SK-N-DZ (cell line): ENCODE results near the gene NAB2.
"Not testable (repeated sequence)": the region's sequence is repeated elsewhere in the genome, so short reads cannot be mapped to it uniquely, and the experiment has no call there.

ENCODE experiments used
- DNase-seq: peaks from one replicate; pipeline ENCODE4 v3.0.0-alpha.2; 2015; ENCODE audit warnings: low spot score

Gene NAB2

GRCh38 chr12:57069523-57069922, 19.4 kb upstream of the NAB2 start:
- peak; percentile 75 for DNase-seq

GRCh38 chr12:57072661-57073060, 16.3 kb upstream of the NAB2 start:
- DNase-seq = no peak

- DNase-seq = not testable (repeated sequence)
Measured at GRCh38 chr12:57073566-57074450, 15.1 kb upstream of the NAB2 start.

- DNase-seq = peak; percentile 100
Measured at GRCh38 chr12:57078519-57079404, 10.2 kb upstream of the NAB2 start, which contains the start of gene NEMP1. TSS of gene NEMP1 (minus strand) at chr12:57078791. CDS start at chr12:57078745, 46 bp downstream.

- DNase-seq = no peak
Measured at GRCh38 chr12:57079821-57080220, 9.1 kb upstream of the NAB2 start.

GRCh38 chr12:57080855-57081254, 8.1 kb upstream of the NAB2 start:
- DNase-seq = no peak

GRCh38 chr12:57085999-57086492, 2.9 kb upstream of the NAB2 start:
- peak; percentile 62 for DNase-seq

- DNase-seq = peak; percentile 71
Measured at GRCh38 chr12:57086493-57087009, 2.4 kb upstream of the NAB2 start.

- peak; percentile 65 for DNase-seq
Measured at GRCh38 chr12:57087010-57087690, 1.8 kb upstream of the NAB2 start.

GRCh38 chr12:57087691-57088353, 1.1 kb upstream of the NAB2 start:
- peak; percentile 89 for DNase-seq

- peak; percentile 68 for DNase-seq
Measured at GRCh38 chr12:57089271-57090245, 644 bp downstream of the NAB2 start.

- DNase-seq = no peak
Measured at GRCh38 chr12:57090490-57090889, 1.6 kb downstream of the NAB2 start.

GRCh38 chr12:57090924-57091637, 2.2 kb downstream of the NAB2 start:
- no peak for DNase-seq

GRCh38 chr12:57091638-57092528, 3.0 kb downstream of the NAB2 start:
- no peak for DNase-seq

- DNase-seq = no peak
Measured at GRCh38 chr12:57092529-57092862, 3.6 kb downstream of the NAB2 start.

GRCh38 chr12:57092876-57093414, 4.0 kb downstream of the NAB2 start:
- DNase-seq = no peak

- DNase-seq = peak; percentile 57
Measured at GRCh38 chr12:57093415-57094207, 4.7 kb downstream of the NAB2 start.
